Measurements from ENCODE around the gene EDAR.

EDAR gene

GRCh38 chr2:108988796-108989713, at the start of gene EDAR:
EDAR (minus strand) TSS chr2:108989220; CDS start chr2:108931014, 58,206 bp downstream.
- peak in 9 of 56 donors; percentile 1 to 26 (median 6) for DNase-seq

GRCh38 chr2:109033171-109033570, 44.2 kb upstream of the EDAR start:
- DNase-seq: no peak

- DNase-seq: no peak
Measured at GRCh38 chr2:109032229-109032820, 43.3 kb upstream of the EDAR start.

GRCh38 chr2:109031476-109032228, 42.6 kb upstream of the EDAR start:
- DNase-seq: peak in 13 of 56 donors; percentile 2 to 48 (median 16)

GRCh38 chr2:109030870-109031475, 42.0 kb upstream of the EDAR start:
- no peak for DNase-seq

GRCh38 chr2:109029490-109030201, 40.6 kb upstream of the EDAR start:
- DNase-seq: peak in 2 of 56 donors; percentile 1 to 5

- DNase-seq: no peak
Measured at GRCh38 chr2:109028738-109029489, 39.9 kb upstream of the EDAR start.

GRCh38 chr2:109028277-109028676, 39.3 kb upstream of the EDAR start:
- no peak for DNase-seq

GRCh38 chr2:109027702-109028101, 38.7 kb upstream of the EDAR start:
- peak in 1 of 56 donors; percentile 9 for DNase-seq

- no peak for DNase-seq
Measured at GRCh38 chr2:109024477-109024876, 35.5 kb upstream of the EDAR start.

GRCh38 chr2:109021895-109022300, 32.9 kb upstream of the EDAR start:
- DNase-seq: no peak

- DNase-seq: no peak
Measured at GRCh38 chr2:109020217-109020637, 31.2 kb upstream of the EDAR start.

- no peak for DNase-seq
Measured at GRCh38 chr2:109018452-109018851, 29.4 kb upstream of the EDAR start.

GRCh38 chr2:109017017-109017416, 28.0 kb upstream of the EDAR start:
- DNase-seq: no peak

GRCh38 chr2:109016376-109016775, 27.4 kb upstream of the EDAR start:
- DNase-seq: no peak

GRCh38 chr2:109014476-109014875, 25.5 kb upstream of the EDAR start:
- no peak for DNase-seq

GRCh38 chr2:109013051-109013450, 24.0 kb upstream of the EDAR start:
- DNase-seq: no peak

GRCh38 chr2:109009920-109010610, 21.0 kb upstream of the EDAR start:
- DNase-seq: no peak

- no peak for DNase-seq
Measured at GRCh38 chr2:109006971-109007370, 18.0 kb upstream of the EDAR start.

All from nucleus accumbens (tissue), 56 donors.